SJCRH30 (cell line): ENCODE results near the gene GLCE. TPM values are rescaled to one million over a fixed set of nuclear protein-coding genes. Genes with fewer than 3 reads are reported as not detected.
A peak's percentile ranks its signal among the peaks of the same experiment; 100 is the strongest.

Experiments used
- DNase-seq, 2 experiments: peaks; one replicate each; pipeline ENCODE4 v3.0.0-alpha.2; 2015 to 2020
- H3K27ac ChIP-seq: fragments of 250-450 bp; sonication (Bioruptor Pico); 2 replicates; pipeline ENCODE4 v1.5.1; 2020; ENCODE audit warnings: mild to moderate bottlenecking, moderate library complexity
- H3K27me3 ChIP-seq: fragments of 250-450 bp; sonication (Bioruptor Pico); 2 replicates; pipeline ENCODE4 v1.5.1; 2020; ENCODE audit warnings: mild to moderate bottlenecking, moderate library complexity
- H3K36me3 ChIP-seq: fragments of 250-450 bp; sonication (Bioruptor Pico); 2 replicates; pipeline ENCODE4 v1.5.1; 2020; ENCODE audit warnings: mild to moderate bottlenecking, moderate library complexity
- H3K4me1 ChIP-seq: fragments of 250-450 bp; sonication (Bioruptor Pico); 2 replicates; pipeline ENCODE4 v1.5.1; 2020; ENCODE audit warnings: mild to moderate bottlenecking, moderate library complexity
- H3K4me3 ChIP-seq: fragments of 250-450 bp; sonication (Bioruptor Pico); 2 replicates; pipeline ENCODE4 v1.5.1; 2020; ENCODE audit warnings: mild to moderate bottlenecking, moderate library complexity
- H3K9me3 ChIP-seq: fragments of 250-450 bp; sonication (Bioruptor Pico); replicated peaks from 2 replicates; pipeline ENCODE4 v1.5.1; 2020; ENCODE audit warnings: mild to moderate bottlenecking, moderate library complexity
- total RNA-seq: library from RNA; depleted of rRNA; stranded (reverse); fragments of >200 nt; shearing (Covaris generic); gene quantifications from 2 replicates; pipeline ENCODE4 v1.2.3, GENCODE V29; 2014; rRNA removed

Gene GLCE
- total RNA-seq = 47.1 and 51.2 TPM in 2 replicates

DNA sequence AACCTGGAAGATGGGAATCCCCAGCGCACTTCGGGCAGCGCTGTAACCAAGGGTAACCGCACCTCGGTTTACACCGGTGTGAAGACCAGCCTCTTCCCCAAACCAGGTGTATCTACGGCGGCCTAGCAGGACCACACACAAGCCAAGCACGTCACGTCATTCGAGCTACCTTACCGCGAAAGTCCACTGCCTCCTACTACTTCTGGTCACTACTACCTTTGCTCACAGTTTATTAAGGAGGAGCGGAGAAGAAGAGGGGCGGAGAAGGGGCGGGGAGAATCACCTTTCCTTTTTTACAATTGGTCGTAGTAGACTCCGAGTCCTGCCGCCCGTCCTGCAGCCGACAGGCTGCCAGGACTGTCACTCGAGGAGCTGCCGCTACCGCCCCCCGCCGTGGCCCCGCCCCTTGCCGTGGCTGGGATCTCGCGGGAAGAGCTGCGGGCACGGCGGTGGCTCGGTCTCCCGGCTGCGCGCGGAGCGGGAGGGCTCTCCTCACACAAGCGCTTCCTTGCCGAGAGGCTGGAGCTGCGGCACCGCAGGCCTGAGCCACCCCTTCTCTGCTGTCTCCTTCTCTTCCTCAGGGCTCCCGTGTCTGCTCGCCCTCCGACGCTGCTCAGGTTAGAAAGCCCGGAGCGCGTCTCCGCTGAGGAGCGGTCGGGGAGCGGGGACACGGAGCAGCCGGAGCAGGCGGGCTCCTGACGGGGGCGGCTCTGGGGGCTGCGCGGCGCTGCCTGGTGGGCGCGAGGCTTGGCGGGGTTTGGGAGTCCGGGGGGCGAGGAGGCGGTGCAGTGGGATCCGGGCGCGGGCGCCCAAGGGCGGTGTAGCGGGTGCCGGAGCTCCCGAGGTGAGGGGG is at the start of gene GLCE:
Gene GLCE (plus strand): TSS at position 495 of the 853 bp plus-strand sequence. CDS start 95,172 bp downstream, outside the sequence.
- DNase-seq = peak; percentile 97 to 98
- Histone ChIP-seq H3K9me3 (no peaks in the 10 kb centered on the region), H3K36me3 (no peaks in the 10 kb centered on the region), H3K4me3 (peak within 1 kb of the TSS; percentile 95), H3K27me3 (no peaks in the 10 kb centered on the region), H3K4me1 (no peaks in the 10 kb centered on the region), H3K27ac (peak within 1 kb of the TSS; percentile 56)

- DNase-seq = peak; percentile 43 to 53
- Histone ChIP-seq H3K4me1 (peaks cover 29% of the 10 kb centered on the region), H3K36me3 (no peaks in the 10 kb centered on the region), H3K27me3 (no peaks in the 10 kb centered on the region), H3K9me3 (no peaks in the 10 kb centered on the region), H3K27ac (no peak overlapping the region), H3K4me3 (no peak overlapping the region)
Measured at GRCh38 chr15:69114331-69114928, 46.0 kb upstream of the GLCE start.

GRCh38 chr15:69115031-69115430 is 45.4 kb upstream of the GLCE start:
- Histone ChIP-seq H3K4me3 (no peak overlapping the region), H3K4me1 (peaks cover 33% of the 10 kb centered on the region), H3K27me3 (no peaks in the 10 kb centered on the region), H3K36me3 (no peaks in the 10 kb centered on the region), H3K9me3 (no peaks in the 10 kb centered on the region), H3K27ac (no peak overlapping the region)
- no peak for DNase-seq

DNA sequence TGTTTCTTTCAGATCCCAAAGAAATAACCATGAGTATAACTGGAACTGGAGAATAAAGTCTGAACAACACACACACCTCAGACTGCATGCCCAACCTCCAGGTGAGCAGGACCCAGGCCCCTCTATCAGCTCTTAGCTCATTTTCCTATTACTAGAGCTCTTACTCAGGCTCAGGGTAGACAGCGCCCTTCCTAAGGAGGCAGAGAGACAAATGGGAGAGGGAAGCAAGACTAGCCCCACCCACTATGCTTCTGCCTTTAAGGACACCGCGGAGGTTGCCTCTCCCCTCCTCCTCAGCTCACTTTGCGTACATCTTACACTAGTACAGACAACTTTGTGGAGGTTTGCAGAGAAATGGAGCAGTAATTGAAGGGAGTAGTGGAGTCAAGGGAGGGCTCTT is 44.0 kb upstream of the GLCE start:
- no peak for DNase-seq
- Histone ChIP-seq H3K27me3 (no peaks in the 10 kb centered on the region), H3K9me3 (no peaks in the 10 kb centered on the region), H3K36me3 (no peaks in the 10 kb centered on the region), H3K4me3 (no peak overlapping the region), H3K27ac (no peak overlapping the region), H3K4me1 (peaks cover 33% of the 10 kb centered on the region)

DNA sequence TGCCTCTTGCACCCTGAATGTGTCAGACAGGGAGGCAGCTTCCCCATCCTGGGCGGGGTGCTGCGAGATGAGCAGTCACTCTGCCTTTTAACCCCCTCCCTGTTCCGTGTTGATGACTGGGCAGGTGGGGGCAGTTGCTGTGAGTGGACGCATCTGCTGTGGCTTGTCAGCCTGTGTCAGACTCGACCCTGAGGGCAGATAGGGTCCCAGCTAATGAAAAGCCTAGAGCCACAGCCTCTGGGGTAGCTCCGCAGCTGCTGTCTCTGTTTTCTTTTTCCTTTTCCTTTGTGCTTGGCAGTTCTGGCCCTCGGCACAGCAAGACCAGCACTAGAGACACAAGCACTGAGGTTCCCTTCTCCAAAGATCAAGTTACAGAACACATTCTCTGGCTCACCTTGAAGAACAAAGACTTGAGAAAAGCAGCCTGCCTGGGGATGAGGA is 43.0 kb upstream of the GLCE start:
- Histone ChIP-seq H3K36me3 (no peaks in the 10 kb centered on the region), H3K4me3 (peak overlapping the region; percentile 2; the same call in 1 of the 2 replicates), H3K4me1 (peaks cover 33% of the 10 kb centered on the region), H3K27me3 (no peaks in the 10 kb centered on the region), H3K27ac (peak overlapping the region; percentile 83), H3K9me3 (no peaks in the 10 kb centered on the region)
- DNase-seq = peak; percentile 99 to 100

GRCh38 chr15:69118089-69118488 is 42.3 kb upstream of the GLCE start:
- Histone ChIP-seq H3K36me3 (no peaks in the 10 kb centered on the region), H3K4me3 (0 out of 2 replicates have a peak overlapping the region, but pooled peaks have one; percentile 2), H3K27me3 (no peaks in the 10 kb centered on the region), H3K9me3 (no peaks in the 10 kb centered on the region), H3K4me1 (peaks cover 33% of the 10 kb centered on the region), H3K27ac (peak overlapping the region; percentile 83)
- DNase-seq = peak; percentile 28 to 51

DNA sequence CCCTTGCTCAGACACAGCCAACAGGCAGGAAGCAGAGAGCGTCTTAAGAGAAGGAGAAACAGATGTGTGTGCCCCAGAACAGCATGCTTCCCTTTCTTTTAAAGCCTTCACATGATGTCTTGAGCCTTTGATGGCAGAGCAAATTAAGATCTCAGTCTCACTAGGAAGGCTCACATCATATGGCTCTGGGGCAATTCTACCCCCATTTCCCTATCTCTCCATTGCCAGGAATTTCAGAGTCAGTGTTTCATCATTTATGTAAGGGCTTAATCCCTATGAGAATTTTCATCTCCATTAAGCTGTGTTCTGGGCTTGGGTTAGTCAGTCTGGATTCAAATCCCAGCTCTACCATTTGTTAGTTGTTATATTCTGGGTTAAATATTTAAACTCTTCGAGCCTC is 41.4 kb upstream of the GLCE start:
- H3K4me3 ChIP-seq = no peak overlapping the region
- no peak for DNase-seq
- H3K27ac ChIP-seq = no peak overlapping the region
- H3K4me1 ChIP-seq = peaks cover 33% of the 10 kb centered on the region
- no peaks in the 10 kb centered on the region for H3K27me3 ChIP-seq
- no peaks in the 10 kb centered on the region for H3K36me3 ChIP-seq
- H3K9me3 ChIP-seq = no peaks in the 10 kb centered on the region

GRCh38 chr15:69119683-69120395 is 40.6 kb upstream of the GLCE start:
- Histone ChIP-seq H3K27me3 (no peaks in the 10 kb centered on the region), H3K9me3 (no peaks in the 10 kb centered on the region), H3K4me3 (no peak overlapping the region), H3K27ac (no peak overlapping the region), H3K4me1 (peaks cover 33% of the 10 kb centered on the region), H3K36me3 (no peaks in the 10 kb centered on the region)
- DNase-seq = no peak

- Histone ChIP-seq H3K9me3 (no peaks in the 10 kb centered on the region), H3K27me3 (no peaks in the 10 kb centered on the region)
Measured at GRCh38 chr15:69120732-69121131, 39.7 kb upstream of the GLCE start.

DNA sequence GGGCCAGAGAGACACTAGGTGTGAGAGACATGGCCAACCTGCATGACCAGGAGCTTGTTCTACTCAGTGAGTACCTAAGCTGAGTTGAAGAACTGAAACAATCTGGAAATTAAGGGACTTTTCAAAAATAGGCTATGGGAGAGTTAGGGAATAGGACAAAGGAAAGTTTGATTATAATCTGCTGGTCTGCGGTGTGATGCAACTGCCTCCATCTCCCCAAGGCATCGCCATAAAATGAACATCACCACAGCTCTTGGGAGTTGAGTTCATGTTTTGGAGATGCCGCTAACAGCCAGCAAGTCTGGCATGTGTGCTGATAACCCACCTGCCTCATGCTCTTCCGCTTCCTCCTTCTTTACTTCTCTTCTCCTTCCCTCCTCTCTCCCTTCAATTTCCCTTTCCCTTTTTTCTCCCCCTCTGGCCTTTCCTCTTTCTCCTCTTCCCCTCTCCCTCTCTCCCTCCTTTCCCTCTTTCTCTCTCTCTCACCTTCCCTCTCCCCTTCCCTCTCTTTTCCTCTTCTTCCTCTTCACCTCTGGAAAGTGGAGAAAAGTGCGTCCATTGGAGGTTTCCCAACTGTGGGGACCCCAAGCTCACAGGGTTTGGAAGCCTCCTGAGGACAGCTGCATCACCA is 39.1 kb upstream of the GLCE start:
- Histone ChIP-seq H3K36me3 (no peaks in the 10 kb centered on the region), H3K27me3 (no peaks in the 10 kb centered on the region), H3K4me1 (peaks cover 46% of the 10 kb centered on the region), H3K9me3 (no peaks in the 10 kb centered on the region), H3K27ac (no peak overlapping the region), H3K4me3 (no peak overlapping the region)
- no peak for DNase-seq

More at GRCh38 chr15:69120732-69121131, 39.7 kb upstream of the GLCE start:
- DNase-seq = no peak
- Histone ChIP-seq H3K27ac (no peak overlapping the region), H3K36me3 (no peaks in the 10 kb centered on the region), H3K4me3 (no peak overlapping the region), H3K4me1 (peaks cover 41% of the 10 kb centered on the region)

DNA sequence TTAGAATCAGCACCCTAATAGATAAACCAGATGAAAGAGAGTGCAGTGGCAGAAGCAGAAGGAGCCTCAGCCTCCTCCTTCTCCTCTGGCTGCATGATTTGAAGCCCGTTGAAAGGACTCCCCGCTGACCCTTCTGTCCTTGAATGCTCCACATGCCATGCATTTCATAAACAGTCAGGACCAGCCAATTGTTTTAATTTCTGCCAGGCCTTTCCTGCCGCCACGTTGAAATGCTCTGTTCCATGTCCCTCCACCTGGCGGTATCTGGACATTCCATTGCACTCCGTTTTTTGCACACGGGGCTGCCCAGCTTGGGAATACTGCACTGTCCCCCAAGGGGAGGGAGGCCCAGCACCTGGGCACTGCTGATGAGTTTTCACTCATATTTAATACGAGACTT is 35.2 kb upstream of the GLCE start:
- no peak overlapping the region for H3K27ac ChIP-seq
- no peak for DNase-seq

DNA sequence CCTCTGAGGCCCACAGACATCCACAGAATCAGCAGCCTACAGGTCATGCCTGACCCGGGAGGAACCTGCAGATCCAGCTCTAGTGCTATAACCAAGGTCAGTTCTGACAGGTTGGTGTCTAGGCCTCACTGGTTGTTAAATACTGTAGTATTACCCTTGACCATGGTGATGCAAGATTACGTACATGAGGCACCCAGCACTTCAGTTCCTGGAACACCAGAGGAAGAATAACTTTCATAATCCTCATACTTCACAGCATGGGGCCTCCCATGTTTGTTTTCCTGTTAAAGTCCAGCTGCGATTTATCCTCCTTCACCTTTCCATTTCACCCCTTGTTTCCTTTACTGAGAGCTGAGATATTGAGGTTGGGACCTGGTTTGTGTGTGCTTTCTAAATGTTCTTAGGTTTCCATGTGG is 34.4 kb upstream of the GLCE start:
- H3K36me3 ChIP-seq = no peaks in the 10 kb centered on the region
- no peaks in the 10 kb centered on the region for H3K27me3 ChIP-seq
- peak overlapping the region; percentile 23 for H3K27ac ChIP-seq
- H3K4me1 ChIP-seq = peaks cover 27% of the 10 kb centered on the region
- peak; percentile 55 to 90 for DNase-seq
- H3K9me3 ChIP-seq = no peaks in the 10 kb centered on the region
- H3K4me3 ChIP-seq = no peak overlapping the region

More for the DNA sequence above, 35.2 kb upstream of the GLCE start:
- Histone ChIP-seq H3K4me3 (no peak overlapping the region), H3K27me3 (no peaks in the 10 kb centered on the region), H3K4me1 (peaks cover 27% of the 10 kb centered on the region), H3K9me3 (no peaks in the 10 kb centered on the region), H3K36me3 (no peaks in the 10 kb centered on the region)

- peak; percentile 35 to 77 for DNase-seq
- H3K36me3 ChIP-seq = no peaks in the 10 kb centered on the region
- H3K27ac ChIP-seq = peak overlapping the region; percentile 18
- peaks cover 27% of the 10 kb centered on the region for H3K4me1 ChIP-seq
- H3K9me3 ChIP-seq = no peaks in the 10 kb centered on the region
- H3K27me3 ChIP-seq = no peaks in the 10 kb centered on the region
- H3K4me3 ChIP-seq = no peak overlapping the region
Measured at GRCh38 chr15:69127306-69127705, 33.1 kb upstream of the GLCE start.

GRCh38 chr15:69128667-69129311 is 31.6 kb upstream of the GLCE start:
- H3K4me1 ChIP-seq = peaks cover 33% of the 10 kb centered on the region
- DNase-seq = no peak
- no peaks in the 10 kb centered on the region for H3K9me3 ChIP-seq
- H3K27ac ChIP-seq = no peak overlapping the region
- no peaks in the 10 kb centered on the region for H3K27me3 ChIP-seq
- H3K4me3 ChIP-seq = no peak overlapping the region
- H3K36me3 ChIP-seq = no peaks in the 10 kb centered on the region
